ENCODE results near the gene KRT36.

Gene KRT36

DNA sequence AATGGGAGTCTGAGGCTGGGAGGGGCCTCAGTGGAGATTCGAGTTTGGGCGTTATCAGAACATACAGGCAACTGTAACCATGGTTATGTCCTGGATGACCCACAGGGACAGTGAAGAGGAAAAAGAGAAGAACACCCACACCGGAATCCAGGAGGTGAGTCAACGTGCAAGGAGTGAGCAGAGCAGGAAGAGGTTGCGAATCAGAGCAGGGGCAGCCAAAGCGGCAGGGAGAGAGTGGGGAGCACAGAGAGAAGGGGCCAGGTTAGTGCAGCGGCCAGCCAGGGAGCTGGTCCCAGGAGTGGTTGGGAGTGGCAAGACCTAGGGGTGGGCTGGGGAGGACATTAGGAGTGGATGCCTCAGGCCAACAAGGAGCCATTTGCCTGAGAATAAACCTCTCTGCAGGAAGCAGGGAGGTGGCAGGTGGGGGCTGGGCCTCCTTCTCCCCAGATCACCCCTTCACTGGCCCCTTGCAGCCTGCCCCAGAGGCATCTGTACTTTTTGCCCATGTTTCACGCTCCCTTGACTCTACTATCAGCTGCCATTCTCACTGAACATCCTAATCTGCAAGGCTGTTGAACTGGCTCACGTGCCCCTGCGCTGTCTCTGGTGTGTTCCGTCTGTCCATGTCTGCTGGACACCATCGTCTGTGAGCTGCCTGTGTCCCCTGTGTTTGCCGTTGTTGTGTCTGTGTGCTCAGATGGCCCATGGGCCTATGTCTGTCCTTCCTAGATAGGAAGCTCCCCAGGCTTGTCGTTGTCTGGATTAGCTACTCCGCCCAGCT, 10.6 kb upstream of the KRT36 start:
- DNase-seq, result no peak

GRCh38 chr17:41499714-41500113, 10.0 kb upstream of the KRT36 start:
- no peak for DNase-seq

- no peak for DNase-seq
Measured at GRCh38 chr17:41498276-41498675, 8.6 kb upstream of the KRT36 start.

DNA sequence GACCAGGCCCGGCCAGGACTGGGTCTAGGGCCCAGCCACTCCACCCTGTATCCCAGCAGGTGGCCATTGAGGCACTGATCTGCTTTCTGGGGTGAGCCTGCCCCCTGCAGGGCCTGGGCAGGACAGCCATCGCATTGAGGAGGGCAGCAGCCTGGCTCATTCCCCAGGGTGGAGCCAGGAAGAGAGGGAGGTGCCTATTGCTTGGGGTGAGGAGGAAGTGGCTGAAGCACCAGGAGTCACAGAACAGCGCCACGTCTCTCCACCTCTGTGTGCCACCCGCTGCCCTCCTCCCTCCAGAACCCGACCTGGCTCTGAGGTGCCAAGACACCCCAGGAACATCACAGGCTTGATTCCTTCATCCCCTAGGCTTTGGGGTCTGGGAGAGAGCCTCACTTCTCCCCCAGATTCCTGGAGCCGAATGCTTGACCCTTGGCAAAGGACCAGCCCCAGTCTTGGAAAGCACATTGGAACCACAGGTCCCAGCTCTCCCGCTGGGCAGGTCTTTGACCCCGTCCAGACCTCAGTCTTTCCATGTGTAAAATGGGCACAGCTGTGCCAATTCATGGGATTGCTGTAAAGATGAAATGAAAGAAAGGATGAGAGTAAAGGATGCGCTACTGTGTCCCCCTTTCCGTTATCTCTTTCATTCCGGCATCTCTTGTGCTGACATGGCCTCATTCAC, 7.2 kb upstream of the KRT36 start:
- DNase-seq, result no peak

DNA sequence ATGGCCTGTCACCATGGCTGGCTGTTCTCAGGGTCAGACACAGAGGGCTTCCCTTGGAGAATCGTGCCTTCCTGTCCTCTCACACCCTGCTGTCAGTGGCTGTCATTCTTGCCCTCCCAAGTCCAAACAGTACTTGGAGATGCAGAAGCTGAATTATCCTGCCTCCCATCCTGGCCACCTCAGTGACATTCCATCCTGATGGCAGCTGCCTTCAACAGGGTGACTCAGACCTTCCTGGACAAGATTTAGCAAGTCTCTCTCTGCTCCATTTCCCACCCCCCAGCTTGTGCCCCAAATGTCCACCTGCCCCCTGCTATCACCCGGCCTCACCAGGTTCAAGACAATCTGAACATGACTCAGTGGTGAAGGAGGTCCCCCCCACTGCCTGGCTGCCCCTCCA, 4.8 kb upstream of the KRT36 start:
- no peak for DNase-seq

- DNase-seq, result no peak
Measured at GRCh38 chr17:41492771-41493170, 3.1 kb upstream of the KRT36 start.

DNA sequence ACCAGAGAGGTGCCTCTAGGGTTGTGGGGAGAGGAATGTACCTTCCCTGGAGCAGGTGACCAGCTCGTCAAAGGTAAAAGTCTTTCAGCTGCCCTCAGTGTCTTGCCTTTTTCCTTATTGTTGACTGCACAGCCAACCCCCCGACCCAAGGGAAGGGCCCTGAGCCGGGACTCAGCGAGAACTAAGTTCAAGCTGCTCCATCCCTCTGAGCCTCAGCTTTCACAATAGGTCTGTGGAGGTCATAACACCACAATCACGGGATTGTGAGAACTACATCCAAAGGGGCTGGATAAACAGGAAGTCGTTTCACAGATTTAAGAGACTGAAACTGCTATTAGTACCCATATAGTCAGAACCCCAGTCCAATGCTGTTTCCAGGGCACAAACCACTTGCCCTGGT, 2.6 kb upstream of the KRT36 start:
- DNase-seq, result no peak

- no peak for DNase-seq
Measured at GRCh38 chr17:41491476-41491875, 1.8 kb upstream of the KRT36 start.

- no peak for DNase-seq
Measured at GRCh38 chr17:41490000-41490990, 585 bp upstream of the KRT36 start.

DNA sequence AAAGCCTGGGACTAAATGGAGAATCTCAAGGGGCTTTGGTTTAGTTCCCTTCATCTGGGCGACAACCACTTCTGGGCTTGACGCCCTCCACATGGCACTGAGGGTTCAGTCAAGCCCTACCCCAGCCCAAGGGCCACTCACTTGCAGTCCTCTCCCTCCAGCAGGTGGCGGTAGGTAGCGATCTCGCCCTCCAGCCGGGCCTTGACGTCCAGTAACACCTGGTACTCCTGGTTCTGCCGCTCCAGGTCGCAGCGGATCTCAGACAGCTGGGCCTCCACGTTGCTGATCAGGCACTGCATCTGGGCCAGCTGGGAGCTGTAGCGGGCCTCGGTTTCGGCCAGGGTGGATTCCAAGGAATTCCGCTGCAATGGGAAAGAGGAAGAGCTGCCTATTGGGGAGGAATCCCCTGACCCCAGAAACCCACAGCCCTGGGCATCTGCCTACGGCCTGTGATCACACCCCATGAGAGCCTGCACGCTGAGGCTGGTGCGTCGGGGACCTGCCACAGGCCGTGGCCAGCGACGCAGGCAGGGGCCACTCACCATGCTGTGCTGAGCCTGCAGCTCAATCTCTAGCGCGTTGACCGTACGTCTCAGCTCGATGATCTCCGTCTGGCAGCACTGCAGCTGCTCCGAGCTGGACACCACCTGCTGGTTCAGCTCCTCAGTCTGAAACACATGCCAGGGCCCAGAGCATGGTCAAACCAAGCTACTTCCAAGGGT, 2.7 kb downstream of the KRT36 start:
- DNase-seq, result no peak

DNA sequence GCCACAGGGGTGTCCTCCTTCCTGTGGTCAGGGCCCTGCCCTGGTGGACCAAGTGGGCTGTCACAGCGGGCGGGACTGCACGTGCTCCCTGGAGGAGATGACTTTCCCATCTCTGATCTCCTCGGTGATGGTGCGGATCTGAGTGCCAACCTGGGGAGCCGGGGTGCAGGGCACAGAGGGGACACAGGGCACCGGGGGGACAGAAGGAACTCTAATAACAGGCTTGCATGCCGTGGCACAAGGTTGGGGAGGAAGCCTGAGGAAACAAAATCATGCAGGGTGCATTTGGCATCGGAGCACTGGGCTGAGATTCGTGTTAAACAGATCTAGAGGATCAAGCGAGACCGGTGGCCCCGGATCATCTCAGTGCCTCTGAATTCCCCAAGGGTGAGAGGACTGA, 3.4 kb downstream of the KRT36 start:
- no peak for DNase-seq

DNA sequence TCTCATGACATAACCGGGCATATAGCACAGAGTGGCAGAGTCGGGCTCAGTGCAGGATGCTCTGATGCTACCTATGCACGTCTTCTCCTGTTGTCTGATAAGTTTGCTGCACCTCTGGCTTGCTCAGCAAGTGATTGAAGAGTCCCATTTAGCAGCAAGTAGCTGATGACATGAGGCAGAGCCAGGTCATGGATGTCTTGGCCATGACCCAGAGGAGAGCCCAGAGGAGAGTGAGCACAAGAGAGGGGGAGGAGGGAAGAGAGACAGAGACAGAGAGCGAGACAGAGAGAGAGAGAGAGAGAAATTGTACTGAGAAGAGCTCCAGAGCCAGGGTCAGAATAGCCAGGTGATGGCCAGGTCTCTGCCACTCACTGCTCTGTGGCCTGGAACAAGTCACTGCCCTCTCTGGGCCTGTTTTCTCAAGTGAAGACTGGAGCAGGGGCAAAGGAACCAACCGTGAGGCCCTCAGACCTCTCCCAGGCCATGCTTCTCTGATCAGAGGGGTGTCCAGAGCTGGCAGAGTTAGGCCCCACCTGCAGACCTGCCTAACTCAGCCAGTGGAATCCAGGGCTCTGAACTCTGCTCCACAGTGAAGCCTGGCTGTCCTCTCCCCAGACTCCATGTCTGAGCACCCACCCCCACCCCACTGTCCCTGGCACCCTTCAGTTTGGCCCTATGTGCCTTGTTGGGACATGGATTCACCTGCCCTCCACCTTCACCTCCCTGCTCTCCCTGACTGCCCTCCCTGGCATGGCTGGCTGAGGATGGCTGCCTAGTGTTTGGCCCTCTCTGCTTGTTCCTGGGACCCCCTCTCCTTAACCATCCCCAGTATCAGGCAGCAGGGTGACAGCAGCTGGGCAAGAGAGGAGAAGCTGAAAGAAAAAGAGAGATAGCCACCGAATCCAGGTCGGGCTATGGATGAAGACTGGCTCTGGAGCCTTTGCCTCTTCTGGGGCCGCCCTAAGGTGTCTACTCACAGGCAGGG, 4.5 kb downstream of the KRT36 start:
- DNase-seq, result no peak

GRCh38 chr17:41483991-41484826, 5.5 kb downstream of the KRT36 start:
- no peak for DNase-seq

GRCh38 chr17:41483531-41483930, 6.2 kb downstream of the KRT36 start:
- DNase-seq, result no peak

GRCh38 chr17:41481036-41481435, 8.7 kb downstream of the KRT36 start, which contains the start of gene KRT35:
Gene KRT35, minus strand, starts transcription at chr17:41481151. Its CDS starts 54 bp downstream, at chr17:41481097.
- DNase-seq, result no peak

DNA sequence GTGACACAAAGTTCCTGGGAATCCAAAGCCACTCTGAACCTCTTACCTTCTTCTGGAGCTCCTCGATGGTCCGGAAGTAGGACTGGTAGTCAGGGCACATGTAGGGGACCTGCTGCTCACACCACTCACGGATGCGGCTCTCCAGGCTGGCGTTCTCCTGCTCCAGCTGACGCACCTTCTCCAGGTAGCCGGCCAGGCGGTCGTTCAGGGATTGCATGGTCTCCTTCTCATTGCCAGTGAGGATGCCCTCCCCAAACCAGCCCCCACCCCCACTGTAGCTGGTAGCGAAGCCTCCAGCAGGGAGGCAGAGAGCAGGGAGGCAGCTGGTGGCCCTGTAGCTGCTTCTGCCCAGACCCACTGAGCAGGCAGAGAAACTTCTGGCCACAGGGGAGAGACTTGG, 9.1 kb downstream of the KRT36 start:
- no peak for DNase-seq

DNA sequence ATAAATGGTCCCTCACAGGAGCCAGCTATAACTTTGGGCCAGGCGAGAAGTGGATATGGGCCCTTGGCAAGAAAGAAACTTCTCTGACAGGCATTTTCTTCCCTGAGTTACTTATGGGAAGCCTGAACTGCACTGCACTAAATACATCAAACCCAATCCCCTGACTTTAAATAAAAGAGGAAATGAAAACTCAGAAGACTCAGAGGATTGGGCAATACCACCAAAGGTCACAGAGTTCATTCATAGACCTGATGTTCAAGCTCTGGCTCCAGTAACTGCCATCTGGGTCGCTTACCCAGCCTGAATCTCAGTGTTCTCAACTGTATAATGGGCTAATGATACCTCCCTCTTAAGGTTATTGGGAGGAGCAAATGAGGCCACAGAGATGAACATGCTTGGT, 9.6 kb downstream of the KRT36 start:
- DNase-seq, result no peak

DNA sequence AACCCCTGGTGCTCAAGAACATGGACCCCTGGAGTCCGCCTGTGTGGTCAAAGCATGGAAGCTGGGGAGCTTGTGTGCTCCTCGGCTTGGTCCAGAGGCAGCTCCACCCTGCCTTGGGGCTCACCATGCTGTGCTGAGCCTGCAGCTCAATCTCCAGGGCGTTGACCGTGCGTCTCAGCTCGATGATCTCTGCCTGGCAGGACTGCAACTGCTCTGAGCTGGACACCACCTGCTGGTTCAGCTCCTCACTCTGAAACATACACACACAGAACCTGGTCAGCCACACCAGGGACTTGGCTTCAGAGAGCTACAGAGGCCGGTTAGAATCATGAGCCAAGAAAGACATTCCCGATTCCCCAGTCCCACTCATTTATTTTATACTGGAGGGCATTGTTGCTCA, 11.5 kb downstream of the KRT36 start:
- DNase-seq, result no peak

DNA sequence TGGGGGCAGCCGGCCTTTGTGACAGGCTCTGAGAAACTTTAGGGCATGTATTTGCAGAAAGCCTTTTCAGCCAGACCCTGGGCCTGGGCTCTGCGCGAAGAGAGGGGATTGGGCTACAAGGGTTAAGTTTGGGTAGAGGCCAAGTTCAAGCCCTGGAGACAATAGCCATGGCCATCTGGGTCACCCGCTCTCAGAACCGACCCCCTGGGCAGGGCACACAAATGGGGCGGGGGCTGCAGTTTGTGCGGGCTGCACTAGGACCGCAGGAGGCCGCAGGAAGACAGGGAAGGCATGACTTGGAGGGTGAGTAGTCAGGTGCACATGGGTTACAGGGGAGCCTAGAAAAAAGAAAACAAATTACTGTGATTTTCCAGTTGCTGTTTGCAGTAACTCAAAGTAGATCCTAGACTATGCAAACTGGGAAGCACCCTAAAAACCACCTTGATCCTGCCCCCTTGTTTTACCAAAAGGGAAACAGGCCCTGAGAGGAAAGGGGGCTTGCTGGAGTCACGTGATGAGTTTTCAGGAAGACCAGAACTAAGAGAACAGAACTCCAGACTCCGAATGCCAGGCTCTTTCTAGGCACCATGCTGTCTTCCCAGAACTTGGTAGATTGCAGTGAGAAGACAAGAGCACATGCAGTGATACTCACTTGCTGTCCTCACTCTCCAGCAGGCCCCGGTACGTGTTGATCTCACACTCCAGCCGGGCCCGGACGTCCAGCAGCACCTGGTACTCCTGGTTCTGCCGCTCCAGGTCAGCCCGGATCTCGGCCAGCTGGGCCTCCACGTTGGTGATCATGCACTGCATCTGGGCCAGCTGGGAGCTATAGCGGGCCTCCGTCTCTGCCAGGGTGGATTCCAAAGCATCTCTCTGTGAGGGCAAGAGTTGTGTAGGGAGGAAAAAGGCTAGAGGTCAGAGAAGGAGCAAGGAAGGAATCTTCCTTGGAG, 12.6 kb downstream of the KRT36 start:
- DNase-seq, result no peak

Measured in effector CD8-positive, alpha-beta T cell (primary cell).